DND-41 (cell line): ENCODE results near the gene TRDMT1.
A peak's percentile ranks its signal among the peaks of the same experiment; 100 is the strongest.

ENCODE experiments used
- ATAC-seq: fragments of 200-7000 bp; cut with Tn5 transposase; 3 replicates; pipeline ENCODE4 v1.9.1; 2021; ENCODE audit warnings: low read depth; ENCODE audit not compliant: insufficient read depth
- DNase-seq: peaks from one replicate; pipeline ENCODE4 v3.0.0-alpha.2; 2020
- H2AFZ ChIP-seq: 2 replicates; pipeline ENCODE4 v1.6.0; 2012; ENCODE audit warnings: low read depth, low read length
- H3K27ac ChIP-seq: 2 replicates; pipeline ENCODE4 v1.5.1; 2012; ENCODE audit warnings: low read length, inconsistent platforms
- H3K27me3 ChIP-seq: fragments of 200-600 bp; sonication (generic); 2 replicates; pipeline ENCODE4 v1.6.0; 2012; ENCODE audit warnings: low read length, mild to moderate bottlenecking, inconsistent platforms; ENCODE audit not compliant: insufficient read depth, poor library complexity
- H3K36me3 ChIP-seq: 2 replicates; pipeline ENCODE4 v1.5.1; 2012; ENCODE audit warnings: low read length, inconsistent platforms; ENCODE audit not compliant: insufficient read depth
- H3K4me1 ChIP-seq: 2 replicates; pipeline ENCODE4 v1.5.1; 2012; ENCODE audit warnings: mild to moderate bottlenecking, low read length; ENCODE audit not compliant: insufficient read depth
- H3K4me2 ChIP-seq: 2 replicates; pipeline ENCODE4 v1.6.0; 2012; ENCODE audit warnings: mild to moderate bottlenecking, moderate library complexity, low read length, inconsistent platforms; ENCODE audit not compliant: insufficient read depth
- H3K4me3 ChIP-seq, 2 experiments: fragments of 200-600 bp in 1 of 2; shearing (Covaris generic) in 1 of 2; 2 replicates each; pipeline ENCODE4 v1.5.1; 2012 to 2016; ENCODE audit warnings: inconsistent platforms in 2 of 2, low read length in 2 of 2, mild to moderate bottlenecking in 2 of 2, low read depth in 1 of 2, moderate library complexity in 1 of 2
- H3K79me2 ChIP-seq: 2 replicates; pipeline ENCODE4 v1.6.0; 2012; ENCODE audit warnings: low read length, inconsistent platforms; ENCODE audit not compliant: insufficient read depth
- H3K9ac ChIP-seq: 2 replicates; pipeline ENCODE4 v1.6.0; 2012; ENCODE audit warnings: low read depth, mild to moderate bottlenecking, inconsistent platforms, low read length, moderate library complexity
- H3K9me3 ChIP-seq: 2 replicates; pipeline ENCODE4 v1.5.1; 2012; ENCODE audit warnings: low read length, moderate library complexity, mild to moderate bottlenecking, inconsistent platforms; ENCODE audit not compliant: insufficient read depth, severe bottlenecking
- H4K20me1 ChIP-seq: 2 replicates; pipeline ENCODE4 v1.6.0; 2012; ENCODE audit warnings: low read length; ENCODE audit not compliant: insufficient read depth
- CTCF ChIP-seq: IDR thresholded peaks from 2 replicates; pipeline ENCODE4 v1.5.1; 2012; ENCODE audit warnings: borderline replicate concordance, low read length, moderate library complexity, mild to moderate bottlenecking; ENCODE audit not compliant: poor library complexity, severe bottlenecking; ENCODE audit errors: extremely low read depth
- EZH2 ChIP-seq: IDR thresholded peaks from 3 replicates; pipeline ENCODE4 v1.6.1; 2012; ENCODE audit warnings: borderline replicate concordance, low read depth, mild to moderate bottlenecking, moderate library complexity, low read length, inconsistent platforms; ENCODE audit not compliant: severe bottlenecking

Gene TRDMT1

GRCh38 chr10:17239345-17240085 is 38.0 kb upstream of the TRDMT1 start:
- H4K20me1 ChIP-seq = peaks cover 14% of the 10 kb centered on the region
- no peak overlapping the region for H3K4me2 ChIP-seq
- no peaks in the 10 kb centered on the region for H3K27me3 ChIP-seq
- no peak overlapping the region for H3K9ac ChIP-seq
- DNase-seq = no peak
- H2AFZ ChIP-seq = no peak overlapping the region
- no peaks in the 10 kb centered on the region for H3K9me3 ChIP-seq
- no peaks in the 10 kb centered on the region for H3K4me1 ChIP-seq
- TF ChIP-seq EZH2 = no peak
- no peak for TF ChIP-seq CTCF
- H3K27ac ChIP-seq = no peak overlapping the region
- peaks cover 36% of the 10 kb centered on the region for H3K36me3 ChIP-seq
- ATAC-seq = no peak
- H3K79me2 ChIP-seq = no peaks in the 10 kb centered on the region
- H3K4me3 ChIP-seq = no peak overlapping the region

- no peak overlapping the region for H3K4me3 ChIP-seq
- TF ChIP-seq EZH2 (no peak), CTCF (no peak)
- peak; percentile 50 for ATAC-seq
- H3K4me1 ChIP-seq = no peaks in the 10 kb centered on the region
- no peak overlapping the region for H3K4me2 ChIP-seq
- peaks cover under 1% of the 10 kb centered on the region; the same call in 1 of the 2 replicates for H3K79me2 ChIP-seq
- H4K20me1 ChIP-seq = peaks cover 20% of the 10 kb centered on the region
- no peak overlapping the region for H3K9ac ChIP-seq
- no peaks in the 10 kb centered on the region for H3K27me3 ChIP-seq
- DNase-seq = peak; percentile 9
- no peaks in the 10 kb centered on the region for H3K9me3 ChIP-seq
- peaks cover 44% of the 10 kb centered on the region for H3K36me3 ChIP-seq
- no peak overlapping the region for H3K27ac ChIP-seq
- no peak overlapping the region for H2AFZ ChIP-seq
Measured at GRCh38 chr10:17238445-17239291, 37.2 kb upstream of the TRDMT1 start.

GRCh38 chr10:17237915-17238444 is 36.5 kb upstream of the TRDMT1 start:
- Histone ChIP-seq H3K79me2 (peaks cover 4% of the 10 kb centered on the region; the same call in 1 of the 2 replicates), H3K4me2 (no peak overlapping the region), H3K9ac (no peak overlapping the region), H3K27me3 (no peaks in the 10 kb centered on the region), H3K4me3 (no peak overlapping the region), H3K9me3 (no peaks in the 10 kb centered on the region), H3K27ac (no peak overlapping the region), H3K36me3 (peaks cover 51% of the 10 kb centered on the region), H2AFZ (no peak overlapping the region), H4K20me1 (peaks cover 27% of the 10 kb centered on the region), H3K4me1 (no peaks in the 10 kb centered on the region)
- no peak for DNase-seq
- TF ChIP-seq CTCF (no peak), EZH2 (no peak)
- ATAC-seq = peak; percentile 28; the same call in 2 of the 3 replicates
